Keratinocyte (primary cell): ENCODE data around the gene GSTM4.
"Not testable (repeated sequence)": the region's sequence is repeated elsewhere in the genome, so short reads cannot be mapped to it uniquely, and the experiment has no call there.

Experiments used
- CTCF ChIP-seq, 3 experiments: IDR thresholded peaks in 1 of 3; conservative IDR thresholded peaks in 1 of 3; optimal IDR thresholded peaks in 1 of 3; 2 replicates in 2 of 3; 3 replicates in 1 of 3; pipeline versions ENCODE3 to v1.5.1; 2011; ENCODE audit warnings: low read length in 3 of 3, mild to moderate bottlenecking in 3 of 3, moderate library complexity in 2 of 3, control low read depth in 1 of 3, inconsistent platforms in 1 of 3; ENCODE audit not compliant: insufficient read depth in 2 of 3; ENCODE audit errors: extremely low read depth in 1 of 3
- EZH2 ChIP-seq: IDR thresholded peaks from one replicate; pipeline ENCODE4 v1.6.1; 2012; ENCODE audit warnings: inconsistent platforms, mild to moderate bottlenecking, low read length, moderate library complexity

DNA sequence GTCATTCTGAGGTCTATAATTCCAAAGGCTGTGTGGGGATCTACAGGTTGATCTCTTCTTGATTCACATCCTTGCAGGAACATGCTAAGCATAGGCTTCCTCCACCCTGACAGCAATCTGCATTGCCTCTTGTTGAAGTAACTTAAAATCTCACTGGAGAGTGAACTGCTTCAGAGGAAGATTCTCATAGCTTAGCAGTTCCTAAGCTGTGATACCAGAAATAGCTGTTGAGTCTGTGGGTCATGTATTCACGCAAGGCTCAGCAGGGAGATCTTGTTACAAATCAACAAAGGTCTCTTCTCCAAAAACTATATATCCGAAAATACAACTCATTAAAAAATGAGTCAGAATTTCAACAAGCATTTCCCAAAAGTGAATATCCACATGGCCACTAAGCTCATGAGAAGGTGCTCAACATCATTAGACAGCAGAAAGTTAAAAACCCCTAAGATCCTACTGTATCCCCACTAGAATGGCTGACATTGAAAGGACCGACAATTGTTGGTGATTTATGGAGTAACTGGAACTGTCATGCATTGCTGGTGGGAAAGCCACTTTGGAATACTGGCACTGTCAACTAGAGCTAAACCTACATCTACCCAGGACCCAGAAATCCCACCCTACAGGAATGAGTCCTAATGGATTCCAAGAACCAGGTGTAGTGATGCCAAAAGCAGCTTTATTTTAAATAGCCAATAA, 20.9 kb downstream of the GSTM4 start:
- TF ChIP-seq CTCF (optimal IDR thresholded peaks at IDR 0.05 in 1 of 3, IDR thresholded peaks at IDR 0.05 in 1 of 3, conservative IDR thresholded peaks at IDR 0.05 in 1 of 3; ENCODE audit: extremely low read depth in 1 of 3, insufficient read depth in 2 of 3, low read length in 3 of 3); EZH2: not testable (repeated sequence)
